ENCODE results near the gene AP1G2. TPM values are rescaled to one million over a fixed set of nuclear protein-coding genes. Genes with fewer than 3 reads are reported as not detected.

AP1G2 gene
- polyA plus RNA-seq, 1 donor (not counting 4 experiments of a cell fraction or from before 2014, with no cell fraction given) = 119 TPM

- H3K4me2 ChIP-seq (ENCODE audit: control insufficient read depth, extremely low read depth, insufficient read depth, low read depth, low read length) = no peak overlapping the region
- H3K4me1 ChIP-seq (ENCODE audit: control insufficient read depth, extremely low read depth, insufficient read depth, low read length) = peaks cover 16% of the 10 kb centered on the region
- no peaks in the 10 kb centered on the region for H4K20me1 ChIP-seq (ENCODE audit: control insufficient read depth, extremely low read depth, insufficient read depth, low read length)
- no peak overlapping the region for H3K27ac ChIP-seq (ENCODE audit: control insufficient read depth, insufficient read depth, low read length)
- no peak overlapping the region for H3K9ac ChIP-seq (ENCODE audit: control insufficient read depth, extremely low read depth, insufficient read depth, low read length)
- dilution Hi-C loops (cut with MboI; ENCODE audit: extremely low pct_ligation_motif_present, low sequenced_read_pairs) = no loop called here
- FAIRE-seq (no peak), DNase-seq (ENCODE audit: low read depth, low spot score) (no peak)
- H3K27me3 ChIP-seq (ENCODE audit: control insufficient read depth, extremely low read depth, insufficient read depth, low read length) = peaks cover 30% of the 10 kb centered on the region
- H3K9me3 ChIP-seq (ENCODE audit: control insufficient read depth, low read depth, low read length) = no peaks in the 10 kb centered on the region
- no peak overlapping the region for H2AFZ ChIP-seq (ENCODE audit: control insufficient read depth, low read length)
- H3K79me2 ChIP-seq (ENCODE audit: control insufficient read depth, insufficient read depth, low read length) = no peaks in the 10 kb centered on the region
- no peak overlapping the region for H3K4me3 ChIP-seq (ENCODE audit: control insufficient read depth in 2 of 3, extremely low read depth in 1 of 3, insufficient read depth in 2 of 3, low read depth in 1 of 3, low read length in 3 of 3)
- H3K36me3 ChIP-seq (ENCODE audit: control insufficient read depth in 2 of 2, extremely low read depth in 1 of 2, insufficient read depth in 2 of 2, low read length in 2 of 2) = no peaks in the 10 kb centered on the region
- no peak for TF ChIP-seq EZH2 (IDR thresholded peaks at IDR 0.05; ENCODE audit: low read length)
- no peak for TF ChIP-seq CTCF (optimal IDR thresholded peaks at IDR 0.05 in 1 of 3, IDR thresholded peaks at IDR 0.05 in 1 of 3, conservative IDR thresholded peaks at IDR 0.05 in 1 of 3; ENCODE audit: extremely low read depth in 1 of 3, insufficient read depth in 2 of 3, low read length in 3 of 3)
- no peaks in the 10 kb centered on the region for H3K9me1 ChIP-seq (ENCODE audit: control insufficient read depth, extremely low read depth, insufficient read depth, low read length)
Measured at GRCh38 chr14:23572836-23573235, 5.2 kb upstream of the AP1G2 start.

GRCh38 chr14:23572524-23572828, 4.9 kb upstream of the AP1G2 start:
- Histone ChIP-seq H3K9ac (ENCODE audit: control insufficient read depth, extremely low read depth, insufficient read depth, low read length) (no peak overlapping the region), H3K4me2 (ENCODE audit: control insufficient read depth, extremely low read depth, insufficient read depth, low read depth, low read length) (no peak overlapping the region), H3K79me2 (ENCODE audit: control insufficient read depth, insufficient read depth, low read length) (no peaks in the 10 kb centered on the region), H3K4me3 (ENCODE audit: control insufficient read depth in 2 of 3, extremely low read depth in 1 of 3, insufficient read depth in 2 of 3, low read depth in 1 of 3, low read length in 3 of 3) (no peak overlapping the region), H2AFZ (ENCODE audit: control insufficient read depth, low read length) (no peak overlapping the region), H3K9me1 (ENCODE audit: control insufficient read depth, extremely low read depth, insufficient read depth, low read length) (no peaks in the 10 kb centered on the region), H3K27me3 (ENCODE audit: control insufficient read depth, extremely low read depth, insufficient read depth, low read length) (peaks cover 26% of the 10 kb centered on the region), H3K4me1 (ENCODE audit: control insufficient read depth, extremely low read depth, insufficient read depth, low read length) (peaks cover 17% of the 10 kb centered on the region), H4K20me1 (ENCODE audit: control insufficient read depth, extremely low read depth, insufficient read depth, low read length) (no peaks in the 10 kb centered on the region), H3K9me3 (ENCODE audit: control insufficient read depth, low read depth, low read length) (no peaks in the 10 kb centered on the region), H3K27ac (ENCODE audit: control insufficient read depth, insufficient read depth, low read length) (no peak overlapping the region), H3K36me3 (ENCODE audit: control insufficient read depth in 2 of 2, extremely low read depth in 1 of 2, insufficient read depth in 2 of 2, low read length in 2 of 2) (no peaks in the 10 kb centered on the region)
- FAIRE-seq (no peak), DNase-seq (ENCODE audit: low read depth, low spot score) (no peak)
- dilution Hi-C loops (cut with MboI; ENCODE audit: extremely low pct_ligation_motif_present, low sequenced_read_pairs) = no loop called here
- TF ChIP-seq CTCF (optimal IDR thresholded peaks at IDR 0.05 in 1 of 3, IDR thresholded peaks at IDR 0.05 in 1 of 3, conservative IDR thresholded peaks at IDR 0.05 in 1 of 3; ENCODE audit: extremely low read depth in 1 of 3, insufficient read depth in 2 of 3, low read length in 3 of 3) (no peak), EZH2 (IDR thresholded peaks at IDR 0.05; ENCODE audit: low read length) (no peak)

Data from keratinocyte (primary cell).